ENCODE data around the gene TRIM47. TPM values are rescaled to one million over a fixed set of nuclear protein-coding genes. Genes with fewer than 3 reads are reported as not detected.
"Not testable (repeated sequence)": the region's sequence is repeated elsewhere in the genome, so short reads cannot be mapped to it uniquely, and the experiment has no call there.

TRIM47 gene
- polyA plus RNA-seq, 1 donor = 4.7 TPM

DNA sequence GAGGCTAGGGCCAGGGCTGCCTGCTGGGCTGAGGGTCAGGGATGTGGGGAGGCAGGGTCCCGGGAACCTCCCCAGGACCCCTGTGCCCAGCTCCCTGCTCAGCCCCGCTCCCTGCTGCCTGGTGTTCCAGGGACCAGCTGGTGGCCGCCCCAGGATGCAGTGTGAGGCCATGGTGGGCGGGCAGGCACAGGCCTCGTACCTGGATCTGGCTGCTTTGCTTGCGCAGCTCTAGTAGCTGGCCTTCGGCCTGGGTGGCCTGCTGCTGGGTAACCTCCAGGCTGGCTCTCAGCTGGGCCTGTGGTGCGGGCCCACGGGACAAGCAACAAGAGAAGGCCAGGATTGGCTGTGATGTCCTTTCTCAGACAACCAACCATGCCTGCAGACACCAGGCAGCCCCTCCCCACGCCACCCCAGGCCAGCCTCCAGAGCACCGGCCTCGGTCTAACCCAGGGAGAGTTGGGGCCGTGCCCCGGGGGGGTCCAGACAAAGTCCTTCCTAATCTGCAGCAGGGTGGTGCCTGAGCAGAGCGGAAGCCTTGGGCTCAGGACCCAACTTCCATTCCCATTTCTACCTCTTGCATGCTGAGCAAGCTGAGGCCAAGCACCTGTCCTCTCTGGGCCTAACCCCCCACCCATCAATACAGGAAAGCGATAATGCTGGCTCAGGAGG is 14.3 kb upstream of the TRIM47 start:
- no peak for DNase-seq

DNA sequence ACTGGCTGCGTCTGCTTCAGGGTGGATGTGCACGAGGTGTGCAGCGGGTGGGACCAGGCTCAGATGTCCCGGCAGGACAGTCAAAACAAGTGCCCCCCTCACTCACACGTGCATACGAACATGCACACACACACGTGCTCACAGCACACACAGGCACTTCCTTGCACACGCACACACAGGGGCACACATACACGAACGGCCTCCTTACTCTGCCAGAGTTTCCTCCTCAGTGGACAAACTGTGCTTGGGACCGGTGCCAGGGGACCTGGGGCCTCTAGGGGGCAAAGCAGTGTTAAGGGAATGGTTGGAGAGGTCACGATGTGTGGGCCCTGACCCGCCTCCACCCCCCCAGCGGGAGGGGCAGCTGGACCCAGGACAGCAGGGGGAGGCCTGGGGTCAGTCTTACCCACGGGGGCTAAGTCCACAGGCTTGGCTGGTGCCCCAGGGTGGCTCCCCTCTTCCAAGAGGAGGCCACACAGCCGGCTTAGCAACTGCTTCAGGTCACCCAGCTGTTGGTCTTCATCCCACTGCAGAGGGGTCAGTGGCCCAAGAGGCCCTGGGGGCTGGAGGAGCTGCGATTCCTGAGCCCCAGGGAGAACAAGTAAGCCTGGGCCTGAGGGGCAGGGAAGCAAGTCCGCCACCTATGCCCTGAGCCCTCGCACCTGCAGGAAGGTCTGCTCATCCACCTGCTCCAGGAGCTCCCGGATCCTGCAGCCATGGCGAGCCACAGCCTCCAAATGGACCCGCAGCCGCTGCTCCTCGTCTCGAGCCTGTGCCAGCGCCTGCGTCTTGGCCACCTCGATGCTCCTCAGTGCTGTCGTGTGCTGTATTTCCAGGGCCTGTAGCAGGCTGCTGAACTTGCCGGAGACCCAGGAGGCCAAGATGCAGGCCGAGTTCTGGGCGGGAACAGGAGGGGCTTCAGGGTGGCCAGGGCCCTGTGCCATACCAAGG is 13.5 kb upstream of the TRIM47 start:
- DNase-seq = no peak

DNA sequence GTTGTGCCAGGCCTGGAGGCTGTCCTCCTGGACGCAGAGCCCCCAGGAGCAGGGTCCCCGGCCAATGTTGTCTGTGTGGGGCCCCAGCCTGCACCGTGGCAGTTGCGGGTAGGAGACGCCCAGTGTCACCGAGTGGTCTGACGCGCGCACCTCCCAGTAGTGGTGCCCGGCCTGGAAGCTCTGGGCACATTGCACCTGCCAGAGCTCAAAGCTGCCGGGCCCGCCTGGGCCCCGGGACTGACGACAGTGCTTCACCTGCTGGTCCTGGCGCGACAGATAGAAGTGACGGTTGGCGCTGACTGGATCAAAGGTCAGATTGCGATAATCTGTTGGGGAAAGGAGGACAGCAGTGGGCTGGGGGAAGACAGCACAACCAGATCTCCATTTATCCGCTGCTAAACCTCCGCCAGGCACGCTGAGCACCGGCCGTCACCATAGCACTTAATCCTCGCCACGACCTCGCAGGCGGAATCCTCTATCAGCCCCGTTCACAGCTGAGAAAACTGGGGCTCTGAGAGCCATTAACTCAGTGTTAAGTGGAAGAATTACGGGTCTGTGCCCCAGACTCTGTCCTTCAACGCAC is 12.7 kb upstream of the TRIM47 start:
- DNase-seq = no peak

DNA sequence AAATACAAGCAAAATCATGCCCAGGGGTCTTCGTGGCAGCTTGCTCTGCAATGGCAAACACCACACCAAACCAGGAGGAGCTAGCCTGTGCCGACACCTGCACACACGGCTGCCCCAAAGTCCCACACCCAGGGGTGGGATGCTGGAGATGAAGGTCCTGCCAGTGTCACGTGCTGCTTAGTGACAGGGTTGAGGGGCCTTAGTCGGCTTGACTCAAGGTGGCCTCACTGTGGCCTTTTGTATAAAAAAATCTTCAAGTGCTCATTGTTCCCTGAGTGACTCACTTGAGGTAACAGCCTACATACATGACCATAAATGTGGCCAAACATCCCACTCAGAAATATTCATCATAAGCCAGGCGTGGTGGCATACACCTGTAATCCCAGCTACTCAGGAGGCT is 11.1 kb upstream of the TRIM47 start:
- DNase-seq = no peak

DNA sequence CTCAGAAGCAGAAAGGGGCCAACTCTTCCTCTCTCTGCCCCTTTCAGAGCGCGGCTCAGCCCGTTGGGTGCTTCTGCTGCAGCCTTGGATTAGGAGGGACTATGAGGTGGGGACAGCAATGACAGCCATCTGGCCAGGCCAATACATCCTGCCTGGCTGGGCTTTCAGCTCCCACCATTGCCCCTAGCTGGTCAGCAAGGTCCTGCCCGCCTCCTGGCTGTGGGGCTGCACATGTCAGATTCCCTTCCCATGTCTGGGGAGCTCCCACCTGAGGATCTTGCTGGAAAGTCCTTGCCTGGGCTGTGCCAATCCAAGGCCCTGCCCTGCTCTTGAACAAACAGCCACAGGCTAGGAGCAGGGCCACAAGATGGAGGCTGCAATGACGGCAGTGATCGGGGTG is 10.1 kb upstream of the TRIM47 start:
- no peak for DNase-seq

DNA sequence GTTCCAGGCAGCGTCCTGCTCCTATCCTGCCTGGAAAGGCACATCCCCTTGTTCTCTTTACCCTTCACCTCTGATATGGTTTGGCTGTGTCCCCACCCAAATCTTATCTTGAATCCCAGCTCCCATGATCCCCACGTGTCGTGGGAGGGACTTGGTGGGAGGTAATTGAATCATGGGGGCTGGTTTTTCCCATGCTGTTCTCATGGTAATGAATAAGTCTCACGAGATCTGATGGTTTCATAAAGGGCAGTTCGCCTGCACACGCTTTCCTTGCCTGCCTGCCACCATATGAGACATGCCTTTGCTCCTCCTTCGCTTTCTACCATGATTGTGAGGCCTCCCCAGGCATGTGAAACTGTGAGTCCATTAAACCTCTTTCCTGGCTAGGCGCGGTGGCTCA is 7.5 kb upstream of the TRIM47 start:
- DNase-seq = not testable (repeated sequence)

DNA sequence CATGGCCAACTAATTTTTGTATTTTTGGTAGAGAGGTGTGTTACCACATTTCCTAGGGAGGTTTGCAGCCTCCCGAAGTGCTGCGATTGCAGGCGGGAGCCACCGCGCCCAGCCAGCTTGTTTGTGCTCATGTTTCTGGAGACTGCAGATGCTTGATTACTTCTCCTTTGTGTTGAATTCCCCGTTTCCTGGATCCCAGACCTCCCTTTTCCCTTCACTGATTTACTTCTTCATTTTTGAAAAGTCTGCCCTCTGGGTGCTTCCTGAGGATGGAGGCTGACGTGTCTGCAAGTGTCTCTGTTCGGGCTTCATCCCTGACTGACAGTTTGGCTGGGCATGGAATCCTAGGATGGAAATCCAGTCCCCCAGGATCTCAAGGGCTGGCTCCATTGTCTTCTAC is 7.0 kb upstream of the TRIM47 start:
- DNase-seq = no peak

DNA sequence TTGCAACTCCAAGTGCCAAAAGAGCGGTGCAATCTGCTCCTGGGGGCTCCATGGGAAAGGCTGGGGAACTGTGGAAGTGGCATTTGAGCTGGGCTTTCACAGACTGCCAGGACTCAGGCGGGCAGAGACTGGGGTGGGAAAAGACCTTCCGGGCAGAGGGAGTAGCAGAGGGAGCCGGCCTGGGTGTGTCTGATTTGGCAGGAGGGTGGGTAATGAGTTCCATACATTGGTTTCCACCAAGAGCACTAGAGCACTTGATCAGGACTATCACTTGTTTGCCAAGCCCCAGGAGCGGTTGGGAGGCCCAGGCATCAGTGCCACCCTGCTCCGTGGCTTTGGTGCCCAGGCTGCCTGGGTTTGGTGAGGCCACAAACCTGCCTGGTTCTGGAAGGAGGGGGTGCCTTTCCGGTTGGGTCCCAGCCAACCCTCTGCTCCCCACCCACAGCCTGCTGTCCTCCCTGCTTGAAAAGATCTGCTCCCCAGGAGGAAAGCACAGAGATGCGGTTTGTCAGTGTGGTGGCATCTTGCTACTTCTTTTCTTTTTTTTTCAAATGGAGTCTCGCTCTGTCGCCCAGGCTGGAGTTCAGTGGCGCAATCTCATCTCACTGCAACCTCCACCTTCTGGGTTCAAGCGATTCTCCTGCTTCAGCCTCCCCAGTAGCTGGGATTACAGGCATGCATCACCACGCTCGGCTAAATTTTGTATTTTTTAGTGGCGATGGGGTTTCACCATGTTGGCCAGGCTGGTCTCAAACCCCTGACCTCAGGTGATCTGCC is 3.5 kb upstream of the TRIM47 start:
- no peak for DNase-seq

DNA sequence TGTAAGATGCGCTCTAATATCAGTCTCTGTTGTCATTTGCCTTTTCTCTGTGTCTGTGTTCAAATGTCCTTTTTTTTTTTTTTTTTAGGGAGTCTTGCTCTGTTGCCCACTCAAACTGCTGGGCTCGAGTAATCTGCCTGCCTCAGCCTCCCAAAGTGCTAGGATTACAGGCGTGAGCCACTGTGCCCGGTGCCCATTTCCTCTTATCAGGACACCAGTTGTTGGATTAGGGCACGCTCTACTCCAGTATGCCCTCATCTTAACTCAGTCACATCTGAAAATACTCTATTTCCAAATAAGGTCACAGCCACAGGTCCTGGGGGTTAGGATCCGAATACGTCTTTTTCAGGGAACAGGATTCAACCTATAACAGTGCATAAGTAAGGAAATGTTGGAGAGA is 1.9 kb upstream of the TRIM47 start:
- no peak for DNase-seq

DNA sequence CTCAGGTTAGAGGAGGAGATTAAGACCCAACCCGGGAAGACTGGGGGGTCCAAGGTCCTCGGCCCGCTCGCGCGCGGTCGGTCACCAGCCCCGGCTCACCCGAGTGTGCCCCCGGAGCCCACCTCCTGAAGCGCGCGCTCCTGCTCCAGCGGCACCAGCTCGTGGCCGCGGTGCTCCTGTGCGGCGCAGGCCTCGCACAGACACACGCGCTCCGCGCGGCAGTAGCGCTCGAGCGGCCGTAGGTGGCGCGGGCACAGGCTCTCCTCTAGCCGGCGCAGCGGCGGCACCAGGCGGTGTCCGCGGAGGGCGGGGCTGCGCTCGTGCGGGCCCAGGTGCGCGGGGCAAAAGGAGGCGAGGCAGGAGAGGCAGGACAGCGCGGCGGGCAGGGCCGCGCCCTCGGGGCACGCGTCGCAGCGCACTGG is 618 bp downstream of the TRIM47 start:
- DNase-seq = no peak

DNA sequence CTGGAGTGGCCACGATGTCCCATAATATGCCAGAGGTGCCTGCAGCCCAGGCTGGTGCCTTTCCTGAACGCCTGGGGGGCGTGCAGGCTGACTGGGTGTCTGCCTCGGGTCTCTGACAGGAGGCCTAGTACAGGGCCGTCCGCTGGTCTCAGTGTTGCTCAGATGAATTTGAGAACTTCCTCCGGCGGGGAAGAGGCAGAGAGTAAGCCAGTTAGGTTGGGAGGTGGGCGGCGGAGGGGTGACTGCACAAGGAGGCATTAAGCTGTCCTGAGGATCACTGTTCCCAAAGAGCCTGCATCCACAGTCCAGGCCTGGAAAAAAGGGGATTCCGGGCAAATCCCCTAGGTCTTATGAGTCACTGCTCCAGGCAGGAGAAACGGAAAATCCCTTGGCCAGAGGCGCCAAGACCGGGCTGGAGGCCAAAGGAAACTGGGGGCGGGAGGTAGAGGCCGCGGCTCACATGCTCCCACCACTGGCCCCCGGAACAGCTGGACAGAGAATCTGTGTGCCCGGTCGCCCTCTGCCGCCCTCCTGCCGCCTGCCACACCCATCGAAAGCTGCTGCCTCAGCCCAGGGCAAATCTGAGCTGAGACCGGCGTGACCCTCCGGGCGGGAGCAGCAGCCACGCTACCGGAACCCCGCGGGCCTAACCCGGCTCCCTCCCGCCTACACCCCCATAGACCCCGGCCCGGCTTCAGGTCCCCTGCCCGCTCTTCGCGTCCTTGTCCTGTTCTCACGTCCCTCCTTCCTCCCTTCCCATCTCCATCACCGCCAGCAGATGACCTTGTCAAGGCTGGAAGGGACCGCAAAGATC is 1.2 kb downstream of the TRIM47 start:
- DNase-seq = no peak

DNA sequence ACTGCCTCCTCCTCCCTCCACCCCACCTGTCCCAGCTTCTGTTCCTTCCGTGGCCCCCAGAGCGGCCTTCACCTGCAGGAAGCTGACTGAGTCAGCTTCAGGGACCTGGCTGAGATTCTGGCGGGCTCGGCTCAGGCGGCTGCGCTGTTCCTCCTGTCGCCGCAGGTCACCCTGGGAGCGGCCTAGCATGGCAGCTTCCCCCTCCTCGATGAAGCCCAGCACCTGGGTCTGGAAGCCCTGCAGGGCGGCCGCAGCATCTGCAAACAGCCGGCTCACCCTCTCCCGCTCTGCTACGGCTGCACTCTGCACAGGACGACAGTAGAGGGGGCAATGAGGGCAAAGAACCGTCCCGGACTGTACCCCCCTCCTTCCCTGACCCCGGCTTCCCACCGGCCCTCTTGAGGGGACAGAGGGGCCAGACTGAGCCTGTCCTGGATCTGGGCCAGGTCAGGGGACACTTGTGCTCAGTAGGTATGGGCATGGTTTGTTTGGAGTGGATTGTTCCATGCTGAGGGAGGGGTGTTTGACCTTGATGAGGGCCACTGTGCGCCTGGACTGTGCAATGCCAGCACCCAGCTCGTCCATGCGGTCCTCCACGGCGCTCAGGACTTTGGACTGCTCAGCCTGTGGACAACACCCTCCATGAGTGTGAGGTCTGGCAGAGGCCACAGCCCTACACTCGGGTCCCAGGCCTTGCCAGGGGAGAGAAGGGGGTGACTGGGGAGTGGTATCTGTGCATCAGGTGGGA is 2.0 kb downstream of the TRIM47 start:
- no peak for DNase-seq

DNA sequence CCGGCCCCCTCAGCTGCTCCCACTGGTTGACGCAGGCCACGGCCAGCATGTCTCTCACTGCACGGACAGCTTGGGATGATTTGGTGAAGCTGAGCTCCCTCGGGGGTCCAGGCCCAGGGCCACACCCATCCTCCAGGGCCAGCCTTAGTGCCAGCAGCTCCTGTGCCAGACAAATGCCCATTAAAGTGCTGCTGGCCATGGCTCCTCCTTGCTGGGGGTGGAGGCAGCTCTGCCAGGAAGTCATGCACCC is 2.5 kb downstream of the TRIM47 start:
- DNase-seq = no peak

DNA sequence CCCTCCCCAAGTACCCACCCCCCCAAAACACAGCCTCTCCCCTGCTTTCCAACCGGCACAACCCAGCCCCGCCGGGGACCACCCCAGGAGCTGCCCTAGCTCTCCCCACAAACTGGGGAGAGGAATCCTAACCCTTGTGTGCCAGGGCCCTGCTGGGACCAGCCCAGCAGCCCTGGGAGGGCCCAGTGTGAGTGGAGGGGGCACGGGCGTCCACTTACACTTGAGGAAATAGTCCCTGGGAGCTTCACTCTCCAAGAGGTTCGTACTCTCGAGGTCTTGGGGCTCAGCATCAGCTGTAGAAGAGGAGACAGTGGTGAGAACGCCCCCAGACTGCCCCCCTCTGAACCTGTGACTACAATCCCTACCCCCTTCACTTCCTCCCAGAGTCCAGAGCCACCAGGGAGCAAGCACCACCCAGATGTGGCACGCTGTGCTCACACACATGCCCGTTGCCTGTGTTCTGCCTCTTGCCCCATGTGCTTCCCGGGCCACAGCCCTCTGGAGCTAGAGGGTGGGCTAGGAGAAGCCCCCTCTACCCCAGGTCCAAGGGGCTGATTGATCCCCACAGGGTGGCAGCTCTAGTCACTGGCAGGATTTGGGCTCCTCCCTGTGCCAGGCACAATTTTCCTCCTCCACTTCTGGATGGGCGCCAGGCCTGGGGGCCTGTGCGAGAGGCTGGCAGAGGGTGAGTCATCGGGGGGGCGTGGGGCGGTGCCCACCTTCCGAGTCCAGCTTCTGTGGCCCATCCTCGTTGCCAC is 3.0 kb downstream of the TRIM47 start:
- no peak for DNase-seq

DNA sequence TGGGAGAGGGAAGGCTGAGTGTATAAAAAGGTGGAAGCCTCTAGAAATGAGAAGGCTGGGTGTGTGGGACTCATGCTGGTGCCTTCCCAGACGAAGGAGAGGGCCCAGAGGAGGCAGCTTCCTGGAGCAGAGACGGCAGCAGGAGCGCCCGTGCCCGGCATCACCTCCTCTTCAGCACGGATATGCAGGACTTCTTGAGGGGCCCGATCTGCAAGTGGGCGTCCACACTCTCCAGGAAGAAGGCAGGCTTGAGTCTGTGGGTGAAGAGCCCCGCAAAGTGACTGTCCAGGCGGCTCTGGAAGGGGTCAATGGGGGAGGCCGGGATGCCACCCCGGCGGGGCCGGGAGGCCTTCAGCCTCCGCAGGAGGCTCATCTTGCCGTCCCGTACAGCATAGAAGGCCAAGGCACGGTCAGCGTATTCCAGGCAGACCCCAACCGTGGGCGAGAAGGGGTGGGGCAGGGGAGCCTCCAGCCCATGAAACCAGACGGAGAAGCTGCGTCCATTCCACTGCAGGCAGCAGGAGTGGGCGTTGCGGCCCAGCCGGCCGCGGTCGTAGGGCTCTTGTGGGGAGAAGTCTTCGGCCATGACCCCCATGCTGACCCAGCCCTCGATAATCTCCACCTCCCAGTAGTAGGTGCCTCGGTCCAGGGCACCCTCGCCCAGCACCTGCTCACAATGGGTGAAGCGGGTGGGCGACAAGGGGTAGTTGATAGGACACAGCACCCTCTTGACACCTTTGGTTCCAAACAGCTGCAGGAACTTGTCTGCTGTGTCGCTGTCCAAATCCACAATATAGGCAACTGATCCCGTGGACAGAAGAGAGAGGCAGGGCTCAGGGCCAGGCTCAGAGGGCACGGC is 3.8 kb downstream of the TRIM47 start:
- DNase-seq = no peak

DNA sequence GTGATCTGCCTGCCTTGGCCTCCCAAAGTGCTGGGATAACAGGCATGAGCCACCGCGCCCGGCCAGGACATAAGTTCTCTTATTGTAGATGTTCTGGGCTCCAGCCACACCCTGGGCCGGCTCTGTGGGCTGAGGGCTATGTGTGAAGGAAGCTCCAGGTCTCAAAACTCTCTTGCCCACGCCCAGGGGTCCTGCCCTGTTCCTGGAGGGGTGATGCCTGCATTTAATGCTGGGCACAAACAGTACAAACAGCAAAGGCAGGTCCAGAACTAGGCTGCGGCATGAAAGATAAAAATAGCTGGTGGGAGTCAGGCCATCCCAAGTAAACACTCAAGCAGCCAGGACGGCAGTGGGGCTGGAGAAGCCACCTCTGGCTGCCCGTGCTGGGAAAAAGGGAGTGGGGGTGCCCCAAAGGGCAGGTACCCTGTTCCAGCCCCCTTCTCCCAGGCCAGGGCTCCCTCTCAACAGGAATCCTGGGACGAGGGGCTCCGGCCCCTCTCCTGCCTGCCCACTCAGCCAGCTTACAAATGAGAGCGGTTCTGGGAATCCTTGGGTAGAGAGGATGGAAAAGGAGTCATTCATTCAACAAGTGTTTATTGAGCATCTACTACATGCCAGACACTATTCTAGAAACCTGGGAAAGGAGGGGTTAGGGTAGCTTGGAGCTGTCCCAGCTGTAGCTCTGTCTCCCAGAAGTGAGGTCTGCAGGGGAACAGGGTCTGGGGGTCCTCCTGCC is 4.6 kb downstream of the TRIM47 start:
- DNase-seq = no peak

DNA sequence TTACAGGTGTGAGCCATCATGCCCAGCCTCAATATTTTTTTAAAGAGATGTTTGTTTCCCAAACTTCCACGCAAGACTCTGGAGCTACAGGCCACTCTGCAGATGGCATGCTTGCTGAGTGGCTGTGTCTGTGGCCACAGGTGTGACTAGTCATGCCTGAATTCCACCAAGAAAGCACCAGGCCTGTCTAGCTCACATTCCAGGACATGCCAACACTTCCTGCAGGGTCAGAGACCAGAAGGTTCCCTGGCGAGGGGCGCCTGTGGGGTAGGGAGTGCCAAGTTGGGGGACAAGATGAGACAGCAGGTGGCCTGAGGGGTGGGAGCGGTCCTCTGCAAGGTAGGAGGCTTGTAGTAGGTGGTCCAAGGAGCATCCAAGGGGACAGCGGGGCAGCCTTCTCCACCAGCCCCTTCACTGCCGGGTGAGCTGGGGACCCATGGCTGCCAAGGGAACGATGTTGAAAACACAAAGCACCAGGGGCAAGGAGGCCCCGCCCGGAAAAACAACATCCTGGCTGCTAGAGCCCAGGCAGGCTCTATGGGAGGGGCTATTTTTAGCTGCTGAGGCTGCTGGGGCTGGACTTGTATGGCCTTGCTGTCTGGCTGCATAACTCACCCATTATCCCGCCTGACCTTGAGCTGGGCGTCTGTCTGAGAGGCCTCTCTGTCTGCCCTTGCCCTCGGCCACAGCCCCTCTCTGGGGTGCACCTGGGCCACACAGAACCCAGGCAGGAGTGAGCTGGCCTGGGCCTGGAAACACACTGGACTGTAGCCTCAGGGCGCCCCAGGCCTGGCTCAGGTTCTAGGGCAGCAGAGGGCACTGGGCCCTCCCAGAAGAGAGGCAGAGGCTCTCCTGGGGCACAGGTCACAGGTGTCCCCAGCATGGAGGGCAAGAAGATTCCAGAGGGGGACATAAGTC is 5.7 kb downstream of the TRIM47 start:
- DNase-seq = no peak

Data from left kidney (tissue), 2 donors.